H1 (cell line): Measurements from ENCODE around the gene SLC25A45. TPM values are rescaled to one million over a fixed set of nuclear protein-coding genes. Genes with fewer than 3 reads are reported as not detected.

Source experiments
- JUND ChIP-seq: IDR thresholded peaks from 2 replicates; pipeline ENCODE4 v1.6.1; 2011; ENCODE audit warnings: mild to moderate bottlenecking, improper control_type of control experiment, low read length
- KDM4A ChIP-seq: IDR thresholded peaks from one replicate; pipeline ENCODE4 v1.7.1; 2012; ENCODE audit warnings: low read depth, mild to moderate bottlenecking, moderate library complexity, low read length, inconsistent platforms; ENCODE audit not compliant: severe bottlenecking
- NANOG ChIP-seq: IDR thresholded peaks from 2 replicates; pipeline ENCODE4 v1.6.1; 2011; ENCODE audit warnings: low read length, low read depth, mild to moderate bottlenecking, inconsistent platforms; ENCODE audit not compliant: insufficient read depth, poor library complexity, severe bottlenecking
- RAD21 ChIP-seq, 2 experiments: IDR thresholded peaks in 1 of 2; conservative IDR thresholded peaks in 1 of 2; 2 replicates each; pipeline ENCODE4 v1.6.1; 2011; ENCODE audit warnings: low read depth in 2 of 2, low read length in 2 of 2, improper control_type of control experiment in 1 of 2, inconsistent platforms in 1 of 2, mild to moderate bottlenecking in 1 of 2, moderate library complexity in 1 of 2
- RXRA ChIP-seq: IDR thresholded peaks from 2 replicates; pipeline ENCODE4 v1.6.1; 2011; ENCODE audit warnings: low read depth, mild to moderate bottlenecking, low read length, moderate library complexity; ENCODE audit not compliant: insufficient read depth
- SRF ChIP-seq: IDR thresholded peaks from 2 replicates; pipeline ENCODE4 v1.6.1; 2011; ENCODE audit warnings: mild to moderate bottlenecking, low read depth, low read length, moderate library complexity
- polyA plus RNA-seq, 7 experiments: library from polyadenylated mRNA; depleted of rRNA in 3 of 7; stranded (reverse) in 5 of 7; unstranded in 2 of 7; fragments of >200 nt in 5 of 7; fragments of 200-250 nt in 2 of 7; gene quantifications; 1 replicate in 5 of 7; 2 replicates in 1 of 7; 4 replicates in 1 of 7; pipeline versions ENCODE4 v1.2.1 to v1.2.3, GENCODE V29; 2011 to 2013; ENCODE audit warnings: missing spikeins in 2 of 7, mixed read lengths in 2 of 7
- total RNA-seq: library from RNA; stranded (reverse); fragmentation: NEBNext Ultra II Directional; extraction: Animal tissue kit (Norgen Biotek cat#: 25700); gene quantifications from 2 replicates; pipeline ENCODE4 v1.2.1, GENCODE V29; 2021
- TF ChIP-seq, protein P1 (sequence below): fragments of 300-600 bp; sonication (generic); IDR thresholded peaks from 2 replicates; pipeline ENCODE4 v1.7.1; 2012; ENCODE audit warnings: low read length, moderate library complexity, mild to moderate bottlenecking, inconsistent platforms; ENCODE audit not compliant: insufficient replicate concordance

The SLC25A45 gene
- total and polyA plus RNA-seq, 2 of the 8 experiments (the other 6 are each of a cell fraction or from before 2014, with no cell fraction given), result 0.54 to 0.59 TPM

- TF ChIP-seq NANOG (no peak), KDM4A (no peak), JUND (no peak), RXRA (no peak), SRF (no peak), RAD21 (IDR thresholded peaks at IDR 0.05 in 1 of 2, conservative IDR thresholded peaks at IDR 0.05 in 1 of 2; ENCODE audit: low read depth in 2 of 2, low read length in 2 of 2) (no peak)
- TF ChIP-seq, protein P1, sequence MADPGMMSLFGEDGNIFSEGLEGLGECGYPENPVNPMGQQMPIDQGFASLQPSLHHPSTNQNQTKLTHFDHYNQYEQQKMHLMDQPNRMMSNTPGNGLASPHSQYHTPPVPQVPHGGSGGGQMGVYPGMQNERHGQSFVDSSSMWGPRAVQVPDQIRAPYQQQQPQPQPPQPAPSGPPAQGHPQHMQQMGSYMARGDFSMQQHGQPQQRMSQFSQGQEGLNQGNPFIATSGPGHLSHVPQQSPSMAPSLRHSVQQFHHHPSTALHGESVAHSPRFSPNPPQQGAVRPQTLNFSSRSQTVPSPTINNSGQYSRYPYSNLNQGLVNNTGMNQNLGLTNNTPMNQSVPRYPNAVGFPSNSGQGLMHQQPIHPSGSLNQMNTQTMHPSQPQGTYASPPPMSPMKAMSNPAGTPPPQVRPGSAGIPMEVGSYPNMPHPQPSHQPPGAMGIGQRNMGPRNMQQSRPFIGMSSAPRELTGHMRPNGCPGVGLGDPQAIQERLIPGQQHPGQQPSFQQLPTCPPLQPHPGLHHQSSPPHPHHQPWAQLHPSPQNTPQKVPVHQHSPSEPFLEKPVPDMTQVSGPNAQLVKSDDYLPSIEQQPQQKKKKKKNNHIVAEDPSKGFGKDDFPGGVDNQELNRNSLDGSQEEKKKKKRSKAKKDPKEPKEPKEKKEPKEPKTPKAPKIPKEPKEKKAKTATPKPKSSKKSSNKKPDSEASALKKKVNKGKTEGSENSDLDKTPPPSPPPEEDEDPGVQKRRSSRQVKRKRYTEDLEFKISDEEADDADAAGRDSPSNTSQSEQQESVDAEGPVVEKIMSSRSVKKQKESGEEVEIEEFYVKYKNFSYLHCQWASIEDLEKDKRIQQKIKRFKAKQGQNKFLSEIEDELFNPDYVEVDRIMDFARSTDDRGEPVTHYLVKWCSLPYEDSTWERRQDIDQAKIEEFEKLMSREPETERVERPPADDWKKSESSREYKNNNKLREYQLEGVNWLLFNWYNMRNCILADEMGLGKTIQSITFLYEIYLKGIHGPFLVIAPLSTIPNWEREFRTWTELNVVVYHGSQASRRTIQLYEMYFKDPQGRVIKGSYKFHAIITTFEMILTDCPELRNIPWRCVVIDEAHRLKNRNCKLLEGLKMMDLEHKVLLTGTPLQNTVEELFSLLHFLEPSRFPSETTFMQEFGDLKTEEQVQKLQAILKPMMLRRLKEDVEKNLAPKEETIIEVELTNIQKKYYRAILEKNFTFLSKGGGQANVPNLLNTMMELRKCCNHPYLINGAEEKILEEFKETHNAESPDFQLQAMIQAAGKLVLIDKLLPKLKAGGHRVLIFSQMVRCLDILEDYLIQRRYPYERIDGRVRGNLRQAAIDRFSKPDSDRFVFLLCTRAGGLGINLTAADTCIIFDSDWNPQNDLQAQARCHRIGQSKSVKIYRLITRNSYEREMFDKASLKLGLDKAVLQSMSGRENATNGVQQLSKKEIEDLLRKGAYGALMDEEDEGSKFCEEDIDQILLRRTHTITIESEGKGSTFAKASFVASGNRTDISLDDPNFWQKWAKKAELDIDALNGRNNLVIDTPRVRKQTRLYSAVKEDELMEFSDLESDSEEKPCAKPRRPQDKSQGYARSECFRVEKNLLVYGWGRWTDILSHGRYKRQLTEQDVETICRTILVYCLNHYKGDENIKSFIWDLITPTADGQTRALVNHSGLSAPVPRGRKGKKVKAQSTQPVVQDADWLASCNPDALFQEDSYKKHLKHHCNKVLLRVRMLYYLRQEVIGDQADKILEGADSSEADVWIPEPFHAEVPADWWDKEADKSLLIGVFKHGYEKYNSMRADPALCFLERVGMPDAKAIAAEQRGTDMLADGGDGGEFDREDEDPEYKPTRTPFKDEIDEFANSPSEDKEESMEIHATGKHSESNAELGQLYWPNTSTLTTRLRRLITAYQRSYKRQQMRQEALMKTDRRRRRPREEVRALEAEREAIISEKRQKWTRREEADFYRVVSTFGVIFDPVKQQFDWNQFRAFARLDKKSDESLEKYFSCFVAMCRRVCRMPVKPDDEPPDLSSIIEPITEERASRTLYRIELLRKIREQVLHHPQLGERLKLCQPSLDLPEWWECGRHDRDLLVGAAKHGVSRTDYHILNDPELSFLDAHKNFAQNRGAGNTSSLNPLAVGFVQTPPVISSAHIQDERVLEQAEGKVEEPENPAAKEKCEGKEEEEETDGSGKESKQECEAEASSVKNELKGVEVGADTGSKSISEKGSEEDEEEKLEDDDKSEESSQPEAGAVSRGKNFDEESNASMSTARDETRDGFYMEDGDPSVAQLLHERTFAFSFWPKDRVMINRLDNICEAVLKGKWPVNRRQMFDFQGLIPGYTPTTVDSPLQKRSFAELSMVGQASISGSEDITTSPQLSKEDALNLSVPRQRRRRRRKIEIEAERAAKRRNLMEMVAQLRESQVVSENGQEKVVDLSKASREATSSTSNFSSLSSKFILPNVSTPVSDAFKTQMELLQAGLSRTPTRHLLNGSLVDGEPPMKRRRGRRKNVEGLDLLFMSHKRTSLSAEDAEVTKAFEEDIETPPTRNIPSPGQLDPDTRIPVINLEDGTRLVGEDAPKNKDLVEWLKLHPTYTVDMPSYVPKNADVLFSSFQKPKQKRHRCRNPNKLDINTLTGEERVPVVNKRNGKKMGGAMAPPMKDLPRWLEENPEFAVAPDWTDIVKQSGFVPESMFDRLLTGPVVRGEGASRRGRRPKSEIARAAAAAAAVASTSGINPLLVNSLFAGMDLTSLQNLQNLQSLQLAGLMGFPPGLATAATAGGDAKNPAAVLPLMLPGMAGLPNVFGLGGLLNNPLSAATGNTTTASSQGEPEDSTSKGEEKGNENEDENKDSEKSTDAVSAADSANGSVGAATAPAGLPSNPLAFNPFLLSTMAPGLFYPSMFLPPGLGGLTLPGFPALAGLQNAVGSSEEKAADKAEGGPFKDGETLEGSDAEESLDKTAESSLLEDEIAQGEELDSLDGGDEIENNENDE, result no peak
These were observed 37.0 kb upstream of the SLC25A45 start (continued) for GRCh38 chr11:65419460-65419771.
